HepG2 (cell line): ENCODE measurements around the gene WWP2.

Experiments used
- AFF4 ChIP-seq: sonication (generic); formaldehyde crosslinking; IDR thresholded peaks from 2 replicates; pipeline ENCODE4 v1.4.0; 2020; ENCODE audit warnings: missing genetic modification reagents
- CTCF ChIP-seq: sonication (generic); formaldehyde crosslinking; IDR thresholded peaks from 2 replicates; pipeline ENCODE4 v1.5.0; 2020; ENCODE audit warnings: mild to moderate bottlenecking, missing genetic modification reagents, moderate library complexity
- HOXA3 ChIP-seq: sonication (generic); formaldehyde crosslinking; IDR thresholded peaks from 2 replicates; pipeline ENCODE4 v1.5.0; 2020; ENCODE audit warnings: missing genetic modification reagents
- POLR2A ChIP-seq, 2 experiments: IDR thresholded peaks; 2 replicates each; pipeline ENCODE4 v1.6.1; 2011; ENCODE audit warnings: low read depth in 2 of 2, low read length in 2 of 2, mild to moderate bottlenecking in 1 of 2, moderate library complexity in 1 of 2; ENCODE audit not compliant: insufficient read depth in 1 of 2
- TRIM24 ChIP-seq: sonication (generic); formaldehyde crosslinking; IDR thresholded peaks from 2 replicates; pipeline ENCODE4 v1.8.0; 2022; ENCODE audit warnings: mild to moderate bottlenecking, missing genetic modification reagents
- USF2 ChIP-seq, 2 experiments: sonication (generic) in 1 of 2; formaldehyde crosslinking in 1 of 2; IDR thresholded peaks; 2 replicates each; pipeline versions ENCODE4 v1.5.1 to v1.6.1; 2011 to 2020; ENCODE audit warnings: borderline replicate concordance in 1 of 2, low read depth in 1 of 2, low read length in 1 of 2, mild to moderate bottlenecking in 1 of 2, missing genetic modification reagents in 1 of 2, moderate library complexity in 1 of 2
- ZBTB33 ChIP-seq: sonication (generic); formaldehyde crosslinking; IDR thresholded peaks from 2 replicates; pipeline ENCODE4 v1.4.0; 2020; ENCODE audit warnings: missing genetic modification reagents
- ZNF136 ChIP-seq: sonication (generic); formaldehyde crosslinking; IDR thresholded peaks from 2 replicates; pipeline ENCODE4 v1.8.1; 2022; ENCODE audit warnings: low read depth, mild to moderate bottlenecking, moderate library complexity, missing genetic modification reagents
- ZNF235 ChIP-seq: sonication (generic); formaldehyde crosslinking; IDR thresholded peaks from 2 replicates; pipeline ENCODE4 v1.8.1; 2023; ENCODE audit warnings: mild to moderate bottlenecking, missing genetic modification reagents, borderline replicate concordance
- ZNF280B ChIP-seq: sonication (generic); formaldehyde crosslinking; IDR thresholded peaks from 2 replicates; pipeline ENCODE4 v1.5.0; 2020; ENCODE audit warnings: missing genetic modification reagents, mild to moderate bottlenecking, borderline replicate concordance
- ZNF331 ChIP-seq: sonication (generic); formaldehyde crosslinking; IDR thresholded peaks from 2 replicates; pipeline ENCODE4 v1.4.0; 2020; ENCODE audit warnings: missing genetic modification reagents
- ZNF510 ChIP-seq: sonication (generic); formaldehyde crosslinking; IDR thresholded peaks from 2 replicates; pipeline ENCODE4 v1.4.0; 2020; ENCODE audit warnings: low read depth, mild to moderate bottlenecking, missing genetic modification reagents
- ZSCAN9 ChIP-seq: IDR thresholded peaks from 2 replicates; pipeline ENCODE4 v1.6.1; 2016; ENCODE audit warnings: borderline replicate concordance

GRCh38 chr16:69718111-69718764 lies 43.9 kb upstream of the WWP2 start:
- TF ChIP-seq POLR2A (IDR thresholded peaks at IDR 0.05; ENCODE audit: insufficient read depth in 1 of 2, low read depth in 2 of 2, low read length in 2 of 2) (no peak), ZSCAN9 (CRISPR knock-in tag) (no peak), ZNF280B (CRISPR knock-in tag) (no peak), TRIM24 (no peak), HOXA3 (CRISPR knock-in tag) (no peak), ZNF136 (no peak), ZNF510 (no peak), ZNF331 (no peak), ZNF235 (CRISPR knock-in tag) (no peak), CTCF (CRISPR knock-in tag) (no peak), ZBTB33 (CRISPR knock-in tag) (no peak), AFF4 (CRISPR knock-in tag) (no peak), USF2 (IDR thresholded peaks at IDR 0.05; ENCODE audit: low read depth, low read length) (no peak), USF2 (CRISPR knock-in tag; IDR thresholded peaks at IDR 0.05; ENCODE audit: borderline replicate concordance) (no peak)
